ENCODE data around the gene KCNK15. TPM values are rescaled to one million over a fixed set of nuclear protein-coding genes. Genes with fewer than 3 reads are reported as not detected.

Gene KCNK15
- total and polyA plus RNA-seq, 10 of the 15 experiments (the other 5 are each of a cell fraction or from before 2014, with no cell fraction given), result not detected

DNA sequence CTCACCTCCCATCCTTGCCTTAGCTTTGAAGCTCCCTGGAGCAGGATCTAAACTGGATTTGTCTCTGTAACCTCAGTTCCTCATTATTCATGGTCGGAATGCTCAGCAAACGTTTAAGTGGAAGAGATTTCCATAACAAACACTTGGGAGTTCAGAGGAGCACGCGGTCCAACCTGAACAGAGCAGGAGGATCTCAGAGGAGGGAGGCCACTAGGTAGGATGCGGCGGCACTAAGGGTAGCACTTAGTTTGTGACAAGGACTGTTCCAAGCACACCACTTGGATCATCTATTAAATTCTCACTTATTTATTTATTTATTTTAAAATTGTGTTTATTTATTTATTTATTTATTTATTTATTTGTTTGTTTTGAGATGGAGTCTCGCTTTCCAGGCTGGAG lies 43.8 kb upstream of the KCNK15 start (continued):
- no peak for TF ChIP-seq CBX5 (IDR thresholded peaks at IDR 0.05; ENCODE audit: low read depth)
- TF ChIP-seq EED (IDR thresholded peaks at IDR 0.05; ENCODE audit: low read depth), result no peak
- TF ChIP-seq, protein P1, sequence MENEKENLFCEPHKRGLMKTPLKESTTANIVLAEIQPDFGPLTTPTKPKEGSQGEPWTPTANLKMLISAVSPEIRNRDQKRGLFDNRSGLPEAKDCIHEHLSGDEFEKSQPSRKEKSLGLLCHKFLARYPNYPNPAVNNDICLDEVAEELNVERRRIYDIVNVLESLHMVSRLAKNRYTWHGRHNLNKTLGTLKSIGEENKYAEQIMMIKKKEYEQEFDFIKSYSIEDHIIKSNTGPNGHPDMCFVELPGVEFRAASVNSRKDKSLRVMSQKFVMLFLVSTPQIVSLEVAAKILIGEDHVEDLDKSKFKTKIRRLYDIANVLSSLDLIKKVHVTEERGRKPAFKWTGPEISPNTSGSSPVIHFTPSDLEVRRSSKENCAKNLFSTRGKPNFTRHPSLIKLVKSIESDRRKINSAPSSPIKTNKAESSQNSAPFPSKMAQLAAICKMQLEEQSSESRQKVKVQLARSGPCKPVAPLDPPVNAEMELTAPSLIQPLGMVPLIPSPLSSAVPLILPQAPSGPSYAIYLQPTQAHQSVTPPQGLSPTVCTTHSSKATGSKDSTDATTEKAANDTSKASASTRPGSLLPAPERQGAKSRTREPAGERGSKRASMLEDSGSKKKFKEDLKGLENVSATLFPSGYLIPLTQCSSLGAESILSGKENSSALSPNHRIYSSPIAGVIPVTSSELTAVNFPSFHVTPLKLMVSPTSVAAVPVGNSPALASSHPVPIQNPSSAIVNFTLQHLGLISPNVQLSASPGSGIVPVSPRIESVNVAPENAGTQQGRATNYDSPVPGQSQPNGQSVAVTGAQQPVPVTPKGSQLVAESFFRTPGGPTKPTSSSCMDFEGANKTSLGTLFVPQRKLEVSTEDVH (IDR thresholded peaks at IDR 0.05; ENCODE audit: low read depth, partially characterized antibody), result no peak
- TF ChIP-seq TAF1 (IDR thresholded peaks at IDR 0.05; ENCODE audit: borderline replicate concordance, low read depth, low read length), result no peak
- TF ChIP-seq FOXM1 (IDR thresholded peaks at IDR 0.05; ENCODE audit: low read depth, low read length), result no peak
- no peak for TF ChIP-seq CHD1 (IDR thresholded peaks at IDR 0.05; ENCODE audit: low read depth, low read length)
- TF ChIP-seq HSF1 (IDR thresholded peaks at IDR 0.05; ENCODE audit: low read depth, low read length), result no peak

GRCh38 chr20:44702776-44703175 lies 42.9 kb upstream of the KCNK15 start:
- Histone ChIP-seq H3K4me3 (no peak overlapping the region), H3K4me1 (ENCODE audit: control insufficient read depth, insufficient read depth, low read length) (peaks cover 4% of the 10 kb centered on the region), H3K9ac (ENCODE audit: control insufficient read depth, insufficient read depth, low read length) (no peak overlapping the region), H3K27me3 (replicated peaks in 1 of 2; ENCODE audit: control insufficient read depth in 2 of 2, insufficient read depth in 2 of 2, low read length in 1 of 2) (no peaks in the 10 kb centered on the region; a peak in 2 of 4 replicates), H2AFZ (ENCODE audit: control insufficient read depth, low read depth, low read length) (no peak overlapping the region), H3K36me3 (ENCODE audit: control insufficient read depth in 2 of 2, insufficient read depth in 2 of 2, low read length in 1 of 2) (no peaks in the 10 kb centered on the region), H4K20me1 (ENCODE audit: control insufficient read depth, insufficient read depth) (no peaks in the 10 kb centered on the region), H3K79me2 (ENCODE audit: control insufficient read depth, insufficient read depth, low read length) (no peaks in the 10 kb centered on the region), H3K4me2 (ENCODE audit: control insufficient read depth, insufficient read depth) (no peak overlapping the region), H3K9me3 (replicated peaks; ENCODE audit: control insufficient read depth, insufficient read depth, low read length) (no peaks in the 10 kb centered on the region), H3K27ac (ENCODE audit: control insufficient read depth, insufficient read depth) (no peak overlapping the region)
- ATAC-seq (peak; percentile 88), FAIRE-seq (no peak), DNase-seq (ENCODE audit: low read depth, low spot score) (no peak)
- WGBS (ENCODE audit: insufficient coverage, insufficient replicate concordance, low lambda C conversion rate, missing lambda C conversion rate), result 9% methylated on average over 9 of the region's 9 CpGs
- in situ Hi-C loops (cut with MboI), result no loop called here
- POLR2A ChIA-PET, result no interaction called here
- intact Hi-C loops (cut with micrococcal nuclease; ENCODE audit: unreplicated experiment), result no loop called here
- SMC1A ChIA-PET (ENCODE audit: uncharacterized antibody, unreplicated experiment), result no interaction called here
- CTCF ChIA-PET, result no interaction called here
- no TSS peak for BruUV-seq (replicated peaks)
- RAD21 ChIA-PET (ENCODE audit: unreplicated experiment), result no interaction called here
- TF ChIP-seq RAD21 (IDR thresholded peaks at IDR 0.05; ENCODE audit: insufficient read depth, low read depth, low read length) (no peak), CBX3 (IDR thresholded peaks at IDR 0.05; ENCODE audit: borderline replicate concordance, low read depth) (no peak), TAF1 (IDR thresholded peaks at IDR 0.05; ENCODE audit: borderline replicate concordance, low read depth, low read length) (no peak), CREM (IDR thresholded peaks at IDR 0.05; ENCODE audit: low read depth) (no peak), ZSCAN29 (IDR thresholded peaks at IDR 0.05) (no peak), BHLHE40 (IDR thresholded peaks at IDR 0.05; ENCODE audit: borderline replicate concordance in 1 of 2, low read depth in 2 of 2, low read length in 1 of 2) (peak; percentile 29 to 39; a peak in 1 of 4 replicates), NR2F1 (conservative IDR thresholded peaks at IDR 0.05) (peak; percentile 88), TCF3 (IDR thresholded peaks at IDR 0.05; ENCODE audit: borderline replicate concordance, insufficient read depth, low read depth, low read length) (0 out of 2 replicates have a peak, but pooled peaks have one; percentile 28), YBX1 (IDR thresholded peaks at IDR 0.05) (no peak), HDGF (IDR thresholded peaks at IDR 0.05) (no peak), POLR2A (IDR thresholded peaks at IDR 0.05; ENCODE audit: low read depth, low read length) (no peak), NR2C1 (IDR thresholded peaks at IDR 0.05) (no peak), ZBTB33 (IDR thresholded peaks at IDR 0.05) (no peak), MYC (IDR thresholded peaks at IDR 0.05; ENCODE audit: insufficient read depth, insufficient read length, insufficient replicate concordance, low read length, severe bottlenecking) (no peak)
